C1 segment of cervical spinal cord (tissue), 14 donors: ENCODE measurements around the gene LTB.
"Not testable (repeated sequence)": the region's sequence is repeated elsewhere in the genome, so short reads cannot be mapped to it uniquely, and the experiment has no call there.

Experiments
- DNase-seq, 14 donors: peaks; one replicate each; lab custom pipeline; 2025; lab: John Stamatoyannopoulos, UW

The LTB gene

GRCh38 chr6:31609519-31610406, 27.5 kb upstream of the LTB start:
- no peak for DNase-seq

GRCh38 chr6:31607317-31607716, 25.1 kb upstream of the LTB start:
- no peak for DNase-seq

GRCh38 chr6:31597006-31597405, 14.8 kb upstream of the LTB start:
- DNase-seq = no peak

GRCh38 chr6:31592396-31592771, 10.2 kb upstream of the LTB start:
- DNase-seq = no peak

GRCh38 chr6:31590691-31591090, 8.5 kb upstream of the LTB start:
- DNase-seq = not testable (repeated sequence)

GRCh38 chr6:31588871-31589650, 6.8 kb upstream of the LTB start:
- DNase-seq = no peak

GRCh38 chr6:31587791-31588777, 5.9 kb upstream of the LTB start:
- peak in 1 of 14 donors; percentile 59 for DNase-seq

- DNase-seq = peak in 7 of 14 donors; percentile 15 to 62 (median 40)
Observed at GRCh38 chr6:31586599-31587281, 4.5 kb upstream of the LTB start.

- peak in 5 of 14 donors; percentile 9 to 42 (median 28) for DNase-seq
Observed at GRCh38 chr6:31586008-31586407, 3.8 kb upstream of the LTB start, which contains the start of gene LST1. TSS of gene LST1 (plus strand) at chr6:31586277. CDS start at chr6:31587300, 1,023 bp downstream.

- no peak for DNase-seq
Observed at GRCh38 chr6:31585491-31585890, 3.3 kb upstream of the LTB start.

- peak in 3 of 14 donors; percentile 46 to 55 (median 47) for DNase-seq
Observed at GRCh38 chr6:31581434-31582229, 592 bp downstream of the LTB start.

GRCh38 chr6:31580807-31581433, 1.3 kb downstream of the LTB start:
- peak in 13 of 14 donors; percentile 20 to 85 (median 65) for DNase-seq

GRCh38 chr6:31580438-31580740, 1.8 kb downstream of the LTB start:
- no peak for DNase-seq

GRCh38 chr6:31579546-31580437, 2.4 kb downstream of the LTB start:
- no peak for DNase-seq

GRCh38 chr6:31579119-31579505, 3.1 kb downstream of the LTB start:
- DNase-seq = no peak

- DNase-seq = no peak
Observed at GRCh38 chr6:31578184-31579118, 3.8 kb downstream of the LTB start.

GRCh38 chr6:31577579-31577966, 4.7 kb downstream of the LTB start:
- DNase-seq = no peak
